ENCODE measurements around the gene SZT2. TPM values are rescaled to one million over a fixed set of nuclear protein-coding genes. Genes with fewer than 3 reads are reported as not detected.
"Not testable (repeated sequence)": the region's sequence is repeated elsewhere in the genome, so short reads cannot be mapped to it uniquely, and the experiment has no call there.

Gene SZT2
- polyA plus RNA-seq, 1 donor: 26.3 TPM

GRCh38 chr1:43472463-43473151 is 82.9 kb downstream of the SZT2 start:
- not testable (repeated sequence) for H3K27me3 ChIP-seq (ENCODE audit: control insufficient read depth, insufficient read depth, low read length); H3K4me1 ChIP-seq (ENCODE audit: control insufficient read depth, insufficient read depth, low read length); H3K4me3 ChIP-seq (ENCODE audit: low read length); H3K9me3 ChIP-seq (ENCODE audit: control insufficient read depth, low read depth, low read length); H3K36me3 ChIP-seq (ENCODE audit: control insufficient read depth, insufficient read depth, low read length)
- WGBS (ENCODE audit: insufficient coverage, low lambda C conversion rate): no CpG with 5 or more reads among the region's 6 CpGs
- DNase-seq: peak in 1 of 2 donors; percentile 46
- peak overlapping the region; percentile 52 for H3K27ac ChIP-seq (ENCODE audit: low read length)

- no peak for DNase-seq
- Histone ChIP-seq H3K36me3 (ENCODE audit: control insufficient read depth, insufficient read depth, low read length) (no peaks in the 10 kb centered on the region), H3K9me3 (ENCODE audit: control insufficient read depth, low read depth, low read length) (no peaks in the 10 kb centered on the region), H3K4me3 (ENCODE audit: low read length) (no peak overlapping the region), H3K27ac (ENCODE audit: low read length) (no peak overlapping the region), H3K27me3 (ENCODE audit: control insufficient read depth, insufficient read depth, low read length) (no peaks in the 10 kb centered on the region), H3K4me1 (ENCODE audit: control insufficient read depth, insufficient read depth, low read length) (peaks cover 7% of the 10 kb centered on the region)
- WGBS (ENCODE audit: insufficient coverage, low lambda C conversion rate): 79% methylated on average over 2 of the region's 4 CpGs
Measured at GRCh38 chr1:43473463-43473862, 83.8 kb downstream of the SZT2 start.

- not testable (repeated sequence) for H3K4me3 ChIP-seq (ENCODE audit: low read length); H3K4me1 ChIP-seq (ENCODE audit: control insufficient read depth, insufficient read depth, low read length); H3K27me3 ChIP-seq (ENCODE audit: control insufficient read depth, insufficient read depth, low read length); H3K36me3 ChIP-seq (ENCODE audit: control insufficient read depth, insufficient read depth, low read length); H3K9me3 ChIP-seq (ENCODE audit: control insufficient read depth, low read depth, low read length)
- peak overlapping the region; percentile 30 for H3K27ac ChIP-seq (ENCODE audit: low read length)
- no CpG with 5 or more reads among the region's 10 CpGs for WGBS (ENCODE audit: insufficient coverage, low lambda C conversion rate)
- peak in 1 of 2 donors; percentile 58 for DNase-seq
Measured at GRCh38 chr1:43475611-43476401, 86.1 kb downstream of the SZT2 start.

GRCh38 chr1:43477716-43478115 is 88.0 kb downstream of the SZT2 start:
- no CpG with 5 or more reads among the region's 1 CpG for WGBS (ENCODE audit: insufficient coverage, low lambda C conversion rate)
- no peak overlapping the region for H3K4me3 ChIP-seq (ENCODE audit: low read length)
- no peak for DNase-seq

GRCh38 chr1:43479414-43479813 is 89.7 kb downstream of the SZT2 start:
- Histone ChIP-seq H3K9me3 (ENCODE audit: control insufficient read depth, low read depth, low read length) (no peaks in the 10 kb centered on the region), H3K36me3 (ENCODE audit: control insufficient read depth, insufficient read depth, low read length) (no peaks in the 10 kb centered on the region), H3K27ac (ENCODE audit: low read length) (no peak overlapping the region), H3K4me1 (ENCODE audit: control insufficient read depth, insufficient read depth, low read length) (peaks cover 4% of the 10 kb centered on the region), H3K4me3 (ENCODE audit: low read length) (no peak overlapping the region), H3K27me3 (ENCODE audit: control insufficient read depth, insufficient read depth, low read length) (no peaks in the 10 kb centered on the region)
- no peak for DNase-seq
- WGBS (ENCODE audit: insufficient coverage, low lambda C conversion rate): no CpG with 5 or more reads among the region's 3 CpGs

More at GRCh38 chr1:43477716-43478115, 88.0 kb downstream of the SZT2 start:
- no peaks in the 10 kb centered on the region for H3K27me3 ChIP-seq (ENCODE audit: control insufficient read depth, insufficient read depth, low read length)
- peaks cover 7% of the 10 kb centered on the region for H3K4me1 ChIP-seq (ENCODE audit: control insufficient read depth, insufficient read depth, low read length)
- H3K36me3 ChIP-seq (ENCODE audit: control insufficient read depth, insufficient read depth, low read length): no peaks in the 10 kb centered on the region
- H3K9me3 ChIP-seq (ENCODE audit: control insufficient read depth, low read depth, low read length): no peaks in the 10 kb centered on the region
- no peak overlapping the region for H3K27ac ChIP-seq (ENCODE audit: low read length)

- H3K4me1 ChIP-seq (ENCODE audit: control insufficient read depth, insufficient read depth, low read length): no peaks in the 10 kb centered on the region
- DNase-seq: no peak
- no CpG with 5 or more reads among the region's 2 CpGs for WGBS (ENCODE audit: insufficient coverage, low lambda C conversion rate)
- no peak overlapping the region for H3K27ac ChIP-seq (ENCODE audit: low read length)
- H3K4me3 ChIP-seq (ENCODE audit: low read length): no peak overlapping the region
- H3K9me3 ChIP-seq (ENCODE audit: control insufficient read depth, low read depth, low read length): no peaks in the 10 kb centered on the region
- no peaks in the 10 kb centered on the region for H3K36me3 ChIP-seq (ENCODE audit: control insufficient read depth, insufficient read depth, low read length)
- H3K27me3 ChIP-seq (ENCODE audit: control insufficient read depth, insufficient read depth, low read length): no peaks in the 10 kb centered on the region
Measured at GRCh38 chr1:43481491-43481890, 91.8 kb downstream of the SZT2 start.

GRCh38 chr1:43482215-43482614 is 92.5 kb downstream of the SZT2 start:
- no peaks in the 10 kb centered on the region for H3K36me3 ChIP-seq (ENCODE audit: control insufficient read depth, insufficient read depth, low read length)
- H3K9me3 ChIP-seq (ENCODE audit: control insufficient read depth, low read depth, low read length): no peaks in the 10 kb centered on the region
- WGBS (ENCODE audit: insufficient coverage, low lambda C conversion rate): no CpG with 5 or more reads among the region's 1 CpG
- H3K27me3 ChIP-seq (ENCODE audit: control insufficient read depth, insufficient read depth, low read length): no peaks in the 10 kb centered on the region
- no peaks in the 10 kb centered on the region for H3K4me1 ChIP-seq (ENCODE audit: control insufficient read depth, insufficient read depth, low read length)
- H3K4me3 ChIP-seq (ENCODE audit: low read length): no peak overlapping the region
- peak overlapping the region; percentile 27 for H3K27ac ChIP-seq (ENCODE audit: low read length)
- peak in 1 of 2 donors; percentile 42 for DNase-seq

GRCh38 chr1:43484367-43484766 is 94.7 kb downstream of the SZT2 start:
- no peak for DNase-seq
- 100% methylated on average over 1 of the region's 2 CpGs for WGBS (ENCODE audit: insufficient coverage, low lambda C conversion rate)
- no peak overlapping the region for H3K27ac ChIP-seq (ENCODE audit: low read length)

GRCh38 chr1:43488165-43488564 is 98.5 kb downstream of the SZT2 start:
- Histone ChIP-seq H3K4me1 (ENCODE audit: control insufficient read depth, insufficient read depth, low read length) (no peaks in the 10 kb centered on the region), H3K4me3 (ENCODE audit: low read length) (no peak overlapping the region), H3K36me3 (ENCODE audit: control insufficient read depth, insufficient read depth, low read length) (no peaks in the 10 kb centered on the region), H3K27ac (ENCODE audit: low read length) (no peak overlapping the region), H3K9me3 (ENCODE audit: control insufficient read depth, low read depth, low read length) (peaks cover 16% of the 10 kb centered on the region), H3K27me3 (ENCODE audit: control insufficient read depth, insufficient read depth, low read length) (no peaks in the 10 kb centered on the region)
- WGBS (ENCODE audit: insufficient coverage, low lambda C conversion rate): no CpG with 5 or more reads among the region's 1 CpG
- no peak for DNase-seq

More at GRCh38 chr1:43484367-43484766, 94.7 kb downstream of the SZT2 start:
- Histone ChIP-seq H3K36me3 (ENCODE audit: control insufficient read depth, insufficient read depth, low read length) (no peaks in the 10 kb centered on the region), H3K27me3 (ENCODE audit: control insufficient read depth, insufficient read depth, low read length) (no peaks in the 10 kb centered on the region), H3K4me3 (ENCODE audit: low read length) (no peak overlapping the region), H3K9me3 (ENCODE audit: control insufficient read depth, low read depth, low read length) (peaks cover 3% of the 10 kb centered on the region), H3K4me1 (ENCODE audit: control insufficient read depth, insufficient read depth, low read length) (no peaks in the 10 kb centered on the region)

GRCh38 chr1:43491061-43491460 is 101.4 kb downstream of the SZT2 start:
- Histone ChIP-seq H3K36me3 (ENCODE audit: control insufficient read depth, insufficient read depth, low read length) (no peaks in the 10 kb centered on the region), H3K27me3 (ENCODE audit: control insufficient read depth, insufficient read depth, low read length) (no peaks in the 10 kb centered on the region), H3K9me3 (ENCODE audit: control insufficient read depth, low read depth, low read length) (peaks cover 16% of the 10 kb centered on the region), H3K4me3 (ENCODE audit: low read length) (no peak overlapping the region), H3K4me1 (ENCODE audit: control insufficient read depth, insufficient read depth, low read length) (no peaks in the 10 kb centered on the region), H3K27ac (ENCODE audit: low read length) (no peak overlapping the region)
- no CpG with 5 or more reads among the region's 1 CpG for WGBS (ENCODE audit: insufficient coverage, low lambda C conversion rate)
- DNase-seq: no peak
